Lung microvascular endothelial cell (primary cell): Measurements from ENCODE around the gene HS3ST4. TPM values are rescaled to one million over a fixed set of nuclear protein-coding genes. Genes with fewer than 3 reads are reported as not detected.
"Not testable (repeated sequence)": the region's sequence is repeated elsewhere in the genome, so short reads cannot be mapped to it uniquely, and the experiment has no call there.

Source experiments
- DNase-seq, 2 donors: peaks; one replicate each; pipeline versions ENCODE4 v3.0.0 to v3.0.0-alpha.2; 2010; ENCODE audit warnings: low read depth in 2 of 2
- total RNA-seq: library from RNA; depleted of rRNA; stranded (reverse); fragments of >200 nt; gene quantifications from 2 replicates; pipeline ENCODE4 v1.2.1, GENCODE V29; 2014

Gene HS3ST4
- total RNA-seq, 1 donor from 2014 or later: not detected

DNA sequence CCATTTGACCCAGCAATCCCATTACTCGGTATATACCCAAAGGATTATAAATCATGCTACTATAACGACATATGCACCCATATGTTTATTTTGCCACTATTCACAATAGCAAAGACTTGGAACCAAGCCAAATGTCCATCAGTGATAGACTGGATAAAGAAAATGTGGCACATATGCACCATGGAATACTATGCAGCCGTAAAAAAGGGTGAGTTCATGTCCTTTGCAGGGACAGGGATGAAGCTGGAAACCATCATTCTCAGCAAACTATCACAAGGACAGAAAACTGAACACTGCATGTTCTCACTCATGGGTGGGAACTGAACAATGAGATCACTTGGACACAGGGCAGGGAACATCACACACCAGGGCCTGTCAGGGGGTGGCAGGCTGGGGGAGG, 406.4 kb downstream of the HS3ST4 start:
- not testable (repeated sequence) for DNase-seq

DNA sequence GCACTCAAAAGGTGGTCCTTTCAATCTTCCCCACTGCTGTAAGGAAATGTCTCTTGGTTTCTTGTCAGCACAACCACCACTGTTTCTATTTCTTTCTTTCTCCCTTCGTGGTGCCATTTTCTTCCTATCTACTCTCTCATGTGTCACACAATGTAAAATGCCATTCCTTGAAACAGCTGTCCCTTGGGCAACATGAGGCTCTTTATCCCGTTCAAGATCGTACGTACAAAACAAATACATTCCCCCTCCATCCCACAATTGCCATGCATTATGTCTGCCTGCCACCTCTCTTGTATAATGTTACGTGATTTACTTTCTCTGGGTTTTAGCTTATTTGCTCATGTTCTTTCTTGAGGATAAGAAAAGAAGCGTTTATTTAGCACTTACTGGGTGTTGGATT, 410.6 kb downstream of the HS3ST4 start:
- no peak for DNase-seq

DNA sequence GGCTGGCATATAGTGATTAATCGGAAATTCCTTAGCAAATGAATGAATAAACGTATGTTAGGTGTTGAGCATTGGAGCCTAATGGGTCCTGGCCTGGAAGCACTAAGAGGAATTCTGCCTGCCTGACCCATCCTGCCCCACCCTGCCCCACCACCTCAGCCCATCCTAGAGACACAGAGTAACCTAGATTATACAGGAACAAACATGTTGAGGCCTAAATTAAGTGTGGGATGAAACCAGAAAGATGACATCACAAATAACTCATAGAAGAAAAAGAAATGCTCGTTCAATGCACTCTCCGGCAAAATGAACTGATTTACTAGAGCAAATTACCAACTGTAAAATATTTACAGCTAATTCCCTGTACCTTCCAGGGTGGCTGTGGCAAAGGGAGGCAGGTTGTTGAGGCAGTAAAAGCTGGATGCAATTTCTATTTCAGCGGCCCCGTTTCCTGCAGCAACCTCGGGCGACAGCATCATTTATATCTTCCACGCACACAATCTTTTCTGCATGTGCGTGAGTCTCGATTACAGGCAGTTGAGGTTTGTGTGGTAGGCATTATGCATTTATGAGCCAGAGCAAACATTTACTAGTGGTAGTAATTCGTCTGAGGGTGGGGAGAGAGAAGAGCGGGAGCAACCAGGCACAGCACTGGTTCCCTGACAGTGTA, 417.2 kb downstream of the HS3ST4 start:
- no peak for DNase-seq

DNA sequence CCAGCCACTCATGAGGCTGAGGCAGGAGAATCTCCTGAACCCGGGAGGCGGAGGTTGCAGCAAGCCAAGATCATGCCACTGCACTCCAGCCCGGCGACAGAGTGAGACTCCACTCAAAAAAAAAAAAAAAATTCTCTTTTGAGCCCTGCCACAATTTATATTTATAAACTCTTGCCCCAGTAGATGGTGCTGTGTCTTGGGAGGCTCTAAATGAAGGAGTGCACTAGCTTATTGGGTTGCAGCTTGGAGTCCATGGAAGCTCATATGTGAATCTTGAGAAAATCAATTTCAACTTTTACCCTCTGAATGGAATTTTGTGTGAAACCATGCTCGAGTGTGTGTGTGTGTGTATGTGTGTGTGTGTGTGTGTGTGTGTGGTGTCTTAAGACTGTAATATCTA, 420.1 kb downstream of the HS3ST4 start:
- DNase-seq: no peak

DNA sequence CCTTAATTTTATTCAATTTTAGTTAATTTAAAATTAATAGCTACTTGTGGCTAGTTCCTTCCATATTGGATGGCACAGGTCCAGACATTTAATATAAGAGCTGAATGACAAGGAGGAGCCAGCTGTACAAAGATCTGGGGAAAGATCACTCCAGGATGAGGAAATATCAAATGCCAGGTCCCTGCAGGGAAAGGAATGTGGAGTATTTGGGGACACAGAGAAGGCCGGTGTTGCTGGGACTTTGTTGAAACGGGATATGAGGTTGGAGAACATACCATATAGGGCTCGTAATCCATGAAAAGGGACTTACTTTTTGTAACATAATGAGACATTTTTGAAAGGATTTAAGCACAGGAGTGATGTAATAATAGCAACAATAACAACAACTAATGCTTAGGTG, 426.8 kb downstream of the HS3ST4 start:
- DNase-seq: no peak

DNA sequence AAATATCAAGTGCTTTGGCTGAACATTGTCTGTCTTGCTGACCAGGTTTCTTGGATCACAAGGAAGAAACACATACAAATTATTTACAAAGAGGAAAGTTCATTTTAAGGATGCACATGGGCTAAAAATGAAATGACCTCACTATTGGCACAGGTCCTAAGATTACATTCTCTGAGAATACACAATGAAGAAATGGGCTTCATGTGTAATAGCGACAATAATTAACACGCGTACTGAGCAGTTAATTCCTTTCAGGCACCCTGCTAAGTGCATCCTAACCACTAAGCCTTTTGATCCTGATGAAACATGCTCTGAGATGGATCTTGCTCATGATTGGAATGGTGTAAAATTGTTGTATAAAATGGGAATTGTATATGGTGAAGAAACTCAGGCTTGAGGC, 429.0 kb downstream of the HS3ST4 start:
- no peak for DNase-seq

DNA sequence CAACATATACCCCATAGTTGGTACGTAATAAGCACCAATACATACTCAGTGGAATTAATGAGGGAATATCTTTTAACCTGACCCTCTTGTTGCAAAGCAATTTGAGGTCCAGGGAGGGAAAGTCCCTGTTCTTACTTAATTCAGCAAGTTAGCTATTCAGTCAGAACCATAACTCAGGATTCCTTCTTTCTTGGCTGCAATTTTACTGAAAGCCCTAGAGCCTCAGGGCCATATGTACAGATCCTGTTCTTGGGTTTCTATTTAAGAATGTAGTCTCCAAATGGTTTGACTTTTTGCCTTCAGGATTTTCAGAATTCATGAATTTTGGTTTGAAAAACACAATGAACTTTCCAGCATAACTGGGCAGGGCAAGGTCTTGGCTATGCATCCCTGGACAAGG, 436.5 kb downstream of the HS3ST4 start:
- DNase-seq: no peak

DNA sequence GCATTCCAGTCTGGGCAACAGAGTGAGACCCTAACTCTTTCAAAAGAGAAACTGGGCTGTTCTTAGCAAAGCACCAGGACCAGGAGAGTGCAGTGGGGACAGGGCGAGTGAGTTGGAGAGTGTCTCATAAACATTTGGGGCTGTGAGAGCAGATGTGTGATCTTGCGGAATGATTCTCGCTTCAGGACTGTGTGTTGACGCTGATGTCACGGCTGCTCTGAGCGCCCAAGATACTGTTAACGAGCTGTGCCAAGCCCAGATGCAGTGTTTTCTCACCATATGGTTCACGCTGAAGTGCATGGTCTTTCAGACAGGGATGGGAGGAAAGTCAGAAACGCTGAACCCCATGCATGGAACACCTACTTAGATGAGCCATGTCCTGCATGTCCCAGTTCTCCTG, 438.2 kb downstream of the HS3ST4 start:
- DNase-seq: no peak

DNA sequence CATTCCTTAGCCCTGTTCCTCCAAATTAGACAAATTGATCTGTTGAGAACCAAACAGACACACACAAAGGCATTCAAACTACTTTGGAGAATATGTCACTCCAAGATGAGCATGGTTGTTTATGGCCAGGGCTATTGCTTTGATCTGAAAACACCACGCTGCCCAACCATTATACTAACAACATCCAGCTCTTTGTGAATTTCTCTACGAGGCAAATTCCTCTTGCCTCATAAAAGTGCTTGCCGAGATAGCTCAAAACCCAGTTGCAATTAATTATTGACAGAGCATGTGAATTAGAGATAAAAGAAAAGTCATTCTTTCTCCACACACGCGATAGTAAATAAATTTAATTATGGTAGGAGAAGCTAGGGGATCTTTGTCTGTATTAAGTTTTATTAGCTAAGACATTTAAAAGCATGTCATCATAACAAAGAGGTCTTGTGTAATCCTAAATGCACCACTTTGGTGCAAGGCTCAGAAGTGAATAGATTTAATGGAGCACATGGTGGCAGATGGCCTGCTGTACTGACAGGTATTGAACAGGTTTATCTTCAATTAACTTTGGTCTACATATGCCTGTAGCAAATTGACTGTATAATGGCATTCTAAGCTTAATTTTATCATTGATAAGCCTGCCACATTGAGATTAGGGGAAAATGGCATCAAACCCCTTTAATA, 441.8 kb downstream of the HS3ST4 start:
- DNase-seq: no peak

DNA sequence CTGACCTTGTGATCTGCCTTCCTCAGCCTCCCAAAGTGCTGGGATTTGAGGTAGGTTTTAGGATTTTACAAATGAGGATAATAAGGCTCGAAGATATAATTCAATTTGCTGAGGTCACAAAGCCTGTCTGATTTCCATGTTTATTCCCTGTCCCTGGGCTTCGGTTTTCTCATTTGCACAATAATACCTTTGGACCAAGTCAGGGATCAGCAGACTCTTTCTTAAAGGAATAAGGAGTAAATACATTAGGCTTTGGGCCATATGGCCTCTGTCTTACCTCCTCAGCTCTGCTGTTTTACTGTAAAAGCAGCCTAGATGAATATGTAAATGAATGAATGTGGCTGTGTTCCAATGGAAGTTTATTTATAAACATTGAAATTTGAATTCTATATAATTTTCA, 442.8 kb downstream of the HS3ST4 start:
- DNase-seq: no peak

DNA sequence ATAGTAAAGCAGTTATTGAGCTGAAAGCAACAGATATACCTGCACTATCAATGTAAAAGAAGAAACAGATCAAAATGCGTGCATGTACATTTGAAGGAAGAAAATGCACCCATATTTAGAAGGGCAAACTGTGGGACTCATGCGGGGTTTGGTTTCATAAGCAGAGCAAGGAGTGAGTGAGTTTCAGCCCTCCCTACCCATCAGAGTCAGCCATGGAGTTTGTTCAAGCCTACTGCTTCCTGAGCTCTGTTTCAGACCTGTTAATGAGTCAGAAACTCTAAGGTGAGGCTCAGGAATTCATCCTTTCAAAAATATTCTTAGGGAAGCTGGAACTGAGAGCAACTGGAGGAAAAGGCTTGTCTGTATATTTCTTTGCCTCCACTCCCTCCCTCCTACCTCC, 446.2 kb downstream of the HS3ST4 start:
- no peak for DNase-seq

DNA sequence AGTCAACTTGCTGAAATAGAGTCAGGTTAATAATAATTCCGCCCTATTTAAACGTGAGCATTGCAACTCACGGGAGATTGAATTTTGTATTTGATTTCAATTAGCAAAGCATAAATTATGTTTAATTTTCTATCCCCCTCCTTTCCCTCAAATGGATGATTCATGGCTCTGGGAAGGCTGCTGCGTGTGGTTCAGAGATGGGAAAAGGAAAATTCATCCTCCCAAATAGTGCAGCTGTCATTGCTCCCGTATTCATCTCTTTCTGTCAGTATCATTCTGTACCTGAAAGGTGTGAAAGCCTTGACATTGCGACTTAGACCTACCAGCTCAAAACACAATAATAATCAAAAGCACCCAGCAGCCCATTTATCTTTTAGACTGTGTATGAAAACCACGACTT, 447.3 kb downstream of the HS3ST4 start:
- no peak for DNase-seq

DNA sequence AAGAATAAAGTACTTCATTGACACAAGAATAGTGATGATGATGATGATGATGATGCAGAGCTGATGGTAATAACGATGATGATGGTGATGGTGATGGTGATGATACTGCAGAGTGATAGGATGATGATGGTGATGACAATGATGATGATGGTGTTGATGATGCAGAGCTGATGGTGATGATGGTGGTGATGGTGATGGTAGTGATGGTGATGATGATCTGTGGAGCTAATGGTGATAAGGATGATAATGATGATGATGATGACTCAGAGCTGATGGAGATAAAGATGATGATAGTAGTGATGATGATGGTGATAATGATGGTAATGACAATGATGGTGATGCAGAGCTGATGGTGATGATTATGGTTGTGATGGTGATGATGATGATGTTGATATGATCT, 448.1 kb downstream of the HS3ST4 start:
- DNase-seq: no peak

DNA sequence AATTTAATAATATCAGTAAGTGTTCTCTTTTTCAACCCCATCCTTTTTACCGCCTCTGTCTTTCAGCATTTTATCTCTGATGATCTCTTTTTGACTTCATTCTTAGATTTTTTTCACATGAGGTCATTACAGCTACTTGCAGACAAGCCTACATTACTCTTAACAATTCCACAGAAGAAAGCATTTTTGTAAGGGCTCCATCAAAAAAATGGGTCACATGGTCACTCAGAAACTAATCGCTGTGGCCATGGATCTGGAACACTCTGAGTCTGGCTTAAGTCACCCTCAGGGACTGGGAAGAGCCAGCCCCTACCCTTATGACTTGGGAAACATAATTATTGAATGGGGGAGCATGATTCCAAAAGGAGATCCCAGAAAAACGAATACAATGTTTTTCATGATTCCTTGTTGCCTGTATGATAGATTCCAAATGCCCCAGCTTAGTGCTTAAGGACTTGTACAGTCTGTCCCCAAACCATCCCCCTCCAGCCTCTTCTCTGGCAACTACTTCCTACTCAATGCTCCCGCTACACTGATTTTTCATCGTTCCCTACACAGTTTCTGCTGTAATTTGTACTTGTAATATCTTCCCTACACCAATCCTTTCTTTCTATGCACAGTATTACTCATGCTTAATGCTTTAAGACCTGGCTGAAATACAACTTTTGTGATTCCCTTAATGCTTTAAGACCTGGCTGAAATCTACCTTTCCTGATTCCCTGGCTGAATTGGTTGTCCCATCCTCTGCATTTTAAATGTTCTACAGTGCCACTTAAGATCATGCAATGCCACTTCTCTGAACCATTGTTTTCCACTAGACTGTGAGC, 457.8 kb downstream of the HS3ST4 start:
- DNase-seq: no peak

DNA sequence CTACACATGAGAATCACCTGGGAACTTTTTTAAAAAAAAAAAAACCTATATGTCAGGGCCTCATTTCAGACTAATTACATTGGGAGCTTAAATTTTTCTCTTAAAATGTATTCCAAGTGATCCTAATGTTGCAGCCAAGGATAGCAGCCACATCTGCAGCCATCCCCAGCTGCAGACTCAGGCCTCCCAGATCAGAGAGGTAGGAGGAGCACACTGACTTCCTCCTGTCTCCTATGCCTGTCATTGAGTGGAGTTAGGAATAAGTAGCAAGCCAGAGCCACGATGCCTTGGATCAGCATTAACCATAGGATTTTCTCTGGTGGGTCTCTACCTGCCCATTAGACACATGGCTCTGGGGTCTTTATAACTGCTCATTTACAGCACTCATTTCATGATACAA, 463.5 kb downstream of the HS3ST4 start:
- no peak for DNase-seq

DNA sequence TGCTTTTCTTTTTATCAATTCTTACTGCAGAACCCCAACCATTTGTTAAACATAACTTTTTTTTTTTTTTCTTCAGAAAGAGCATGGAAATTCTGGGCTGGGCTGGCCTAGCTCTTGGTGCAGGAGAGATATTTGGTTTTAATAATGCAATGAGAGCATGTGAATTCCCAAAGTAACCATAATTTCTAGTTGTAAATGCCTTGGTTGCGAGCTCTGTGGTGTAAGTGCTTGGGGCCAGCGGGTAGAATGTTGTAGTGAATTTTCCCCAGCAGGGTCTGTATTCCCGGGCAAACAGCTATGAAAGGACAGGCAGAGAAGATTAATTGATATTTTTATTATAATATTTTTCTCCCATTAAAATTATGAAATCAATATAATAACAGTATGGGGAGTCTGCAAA, 465.6 kb downstream of the HS3ST4 start:
- no peak for DNase-seq

DNA sequence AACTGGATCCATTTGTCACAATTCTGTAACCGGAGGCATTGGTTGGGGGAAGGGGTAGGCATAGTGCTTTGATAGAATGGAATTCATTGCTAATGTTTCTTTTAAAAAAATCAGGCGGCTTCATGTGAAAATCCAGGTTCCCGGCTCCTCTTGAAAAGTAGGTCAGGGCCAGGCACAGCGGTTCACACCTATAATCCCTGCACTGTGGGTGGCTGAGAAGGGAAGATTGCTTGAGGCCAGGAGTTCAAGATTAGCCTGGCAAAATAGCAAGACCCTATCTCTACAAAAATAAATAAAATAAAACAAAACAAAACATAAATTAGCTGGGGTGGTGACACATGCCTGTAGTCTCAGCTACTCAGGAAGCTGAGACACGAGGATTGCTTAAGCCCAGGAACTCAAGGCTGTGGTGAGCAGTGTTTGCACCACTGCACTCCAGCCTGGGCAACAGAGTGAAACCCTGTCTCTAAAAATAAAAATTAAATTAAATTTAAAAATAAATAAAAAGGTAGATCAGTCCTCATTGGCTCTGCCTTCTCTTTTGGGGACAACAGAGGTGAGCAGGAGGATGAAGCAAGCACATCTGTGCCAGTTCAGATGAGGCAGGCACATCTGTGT, 466.5 kb downstream of the HS3ST4 start:
- DNase-seq: no peak

DNA sequence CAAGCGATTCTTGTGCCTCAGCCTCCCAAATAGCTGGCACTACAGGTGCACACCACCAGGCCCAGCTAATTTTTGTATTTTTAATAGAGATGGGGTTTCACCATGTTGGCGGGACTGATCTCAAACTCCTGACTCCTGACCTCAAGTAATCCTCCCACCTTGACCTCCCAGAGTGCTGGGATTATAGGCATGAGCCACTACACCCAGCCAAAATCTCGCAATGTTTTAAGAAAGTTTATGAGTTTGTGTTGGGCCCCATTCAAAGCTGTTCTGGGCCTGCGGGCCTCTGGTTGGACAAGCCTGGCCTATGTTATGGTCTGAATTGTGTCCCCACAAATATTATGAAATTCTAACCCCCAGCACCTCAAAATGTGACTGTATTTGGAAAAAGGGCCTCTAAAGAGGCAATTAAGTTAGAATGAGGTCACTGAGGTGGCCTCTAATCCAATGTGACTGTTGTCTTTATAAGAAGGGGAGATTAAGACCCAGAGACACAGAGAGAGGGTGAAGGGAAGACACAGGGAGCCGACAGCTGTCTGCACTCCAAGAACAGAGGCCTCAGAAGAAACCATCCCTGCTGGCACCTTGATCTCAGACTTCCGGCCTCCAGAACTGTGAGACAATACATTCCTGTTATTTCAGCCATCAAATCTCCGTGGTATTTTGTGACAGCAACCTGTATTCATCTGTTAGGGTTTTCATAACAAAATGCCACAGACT, 469.9 kb downstream of the HS3ST4 start:
- no peak for DNase-seq

DNA sequence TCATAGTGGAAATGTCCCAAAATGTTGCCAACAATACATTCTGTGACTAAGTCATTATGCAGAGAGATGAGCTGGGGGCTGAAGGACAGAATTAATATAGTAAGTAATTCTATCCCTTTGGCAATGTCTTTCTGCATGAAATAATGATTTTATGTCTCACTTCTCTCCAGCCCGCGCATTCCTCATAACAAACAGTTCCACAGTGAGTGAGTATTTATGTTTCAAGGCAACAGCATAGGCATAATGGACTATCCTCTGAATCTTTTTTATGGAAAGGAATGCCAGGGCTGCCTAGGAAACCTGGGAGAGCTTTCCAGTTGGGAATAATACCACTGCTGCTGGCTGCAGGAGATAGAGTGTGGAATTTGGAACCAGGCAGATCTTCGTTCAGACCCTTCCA, 477.7 kb downstream of the HS3ST4 start:
- DNase-seq: no peak

DNA sequence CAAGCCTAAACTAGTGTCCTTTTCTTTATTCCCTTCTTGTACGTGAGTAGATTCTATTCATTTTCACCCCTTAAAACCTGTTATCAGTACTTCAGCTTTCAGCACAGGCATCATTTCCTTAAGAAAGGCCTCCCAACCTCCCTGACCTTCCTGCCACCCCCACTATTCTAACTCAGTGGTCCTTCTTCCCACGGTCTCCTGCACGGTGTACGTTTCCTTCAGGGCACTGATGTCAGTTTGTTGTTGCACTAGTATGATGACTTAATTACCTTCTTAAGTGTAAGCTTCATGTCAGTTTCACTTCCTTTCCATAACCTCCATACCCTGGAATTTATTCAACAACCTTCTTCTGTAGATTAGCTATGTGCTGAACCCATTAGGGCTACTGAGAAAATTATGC, 484.2 kb downstream of the HS3ST4 start:
- DNase-seq: no peak

DNA sequence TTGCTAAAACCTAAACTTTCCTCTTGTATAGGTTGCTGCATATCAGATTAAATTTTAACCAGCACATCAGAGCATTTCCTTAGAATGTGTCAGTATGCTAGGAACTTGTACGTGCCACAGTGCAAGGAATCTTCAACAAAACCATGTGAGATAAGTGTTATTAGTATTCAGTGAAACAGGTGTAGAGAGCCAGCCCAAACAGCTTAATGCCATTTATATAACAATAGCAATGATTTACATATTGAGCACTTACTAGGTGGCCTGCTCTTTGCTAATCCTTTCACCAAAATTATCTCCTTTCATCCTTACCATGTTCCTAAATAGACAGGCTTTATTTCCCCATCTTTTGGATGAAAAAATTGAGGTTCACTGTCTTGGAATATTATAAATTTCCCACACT, 485.7 kb downstream of the HS3ST4 start:
- no peak for DNase-seq

DNA sequence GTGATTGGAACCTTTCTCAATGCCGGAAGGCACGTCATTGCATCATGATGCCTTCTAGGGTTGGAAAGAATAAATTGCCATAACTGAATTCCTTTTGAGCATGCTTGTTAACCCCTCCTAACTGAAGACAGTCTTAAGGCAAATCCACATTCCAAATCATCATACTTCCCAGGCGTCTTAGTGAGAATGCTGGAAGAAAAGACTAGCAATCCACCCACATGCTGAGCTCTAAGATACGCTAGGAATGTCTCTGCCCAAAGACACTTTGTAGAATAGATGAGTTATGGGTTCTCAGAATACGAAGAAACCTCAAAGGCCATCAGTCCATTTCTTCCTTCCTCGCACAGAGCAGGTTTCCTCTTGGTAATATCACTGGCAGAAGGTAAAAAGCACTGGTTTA, 486.5 kb downstream of the HS3ST4 start:
- no peak for DNase-seq
